ENCODE results near the gene TRPM3. TPM values are rescaled to one million over a fixed set of nuclear protein-coding genes. Genes with fewer than 3 reads are reported as not detected.

Gene TRPM3
- total RNA-seq, 2 experiments from 2014 or later = not detected

DNA sequence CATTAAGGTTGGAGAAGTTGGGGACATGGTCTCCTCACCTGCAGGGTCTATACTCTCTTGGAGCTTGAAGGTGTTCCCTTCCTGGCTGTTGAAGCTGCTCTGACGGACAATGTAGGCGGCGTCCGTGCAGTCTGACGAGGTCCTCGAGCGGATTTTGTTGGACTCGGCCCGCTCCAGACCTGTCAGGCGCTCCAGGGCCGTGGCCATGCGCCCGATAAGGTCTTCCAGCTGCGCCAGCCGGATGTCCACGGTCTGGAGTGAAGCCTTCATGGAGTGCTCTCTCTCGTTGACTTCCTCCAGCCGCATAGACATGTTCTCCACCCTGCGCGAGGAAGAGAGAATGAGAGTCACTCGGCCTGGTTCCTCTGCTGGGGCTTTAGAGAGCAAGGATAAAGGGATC is 584.3 kb downstream of the TRPM3 start:
- Histone ChIP-seq H3K27ac (ENCODE audit: low read depth in 1 of 2, low read length in 2 of 2) (no peak overlapping the region), H3K9me3 (ENCODE audit: control insufficient read depth in 1 of 2, insufficient read depth in 1 of 2, low read length in 2 of 2) (peaks cover 0 to 3% of the 10 kb centered on the region in 2 experiments), H3K4me1 (ENCODE audit: insufficient read depth, low read length) (no peaks in the 10 kb centered on the region), H3K36me3 (ENCODE audit: insufficient read depth, low read length) (no peaks in the 10 kb centered on the region), H3K27me3 (ENCODE audit: control insufficient read depth in 1 of 2, insufficient read depth in 2 of 2, low read length in 2 of 2) (no peaks in the 10 kb centered on the region), H3K4me3 (ENCODE audit: low read length) (no peak overlapping the region)
- TF ChIP-seq, protein P1, sequence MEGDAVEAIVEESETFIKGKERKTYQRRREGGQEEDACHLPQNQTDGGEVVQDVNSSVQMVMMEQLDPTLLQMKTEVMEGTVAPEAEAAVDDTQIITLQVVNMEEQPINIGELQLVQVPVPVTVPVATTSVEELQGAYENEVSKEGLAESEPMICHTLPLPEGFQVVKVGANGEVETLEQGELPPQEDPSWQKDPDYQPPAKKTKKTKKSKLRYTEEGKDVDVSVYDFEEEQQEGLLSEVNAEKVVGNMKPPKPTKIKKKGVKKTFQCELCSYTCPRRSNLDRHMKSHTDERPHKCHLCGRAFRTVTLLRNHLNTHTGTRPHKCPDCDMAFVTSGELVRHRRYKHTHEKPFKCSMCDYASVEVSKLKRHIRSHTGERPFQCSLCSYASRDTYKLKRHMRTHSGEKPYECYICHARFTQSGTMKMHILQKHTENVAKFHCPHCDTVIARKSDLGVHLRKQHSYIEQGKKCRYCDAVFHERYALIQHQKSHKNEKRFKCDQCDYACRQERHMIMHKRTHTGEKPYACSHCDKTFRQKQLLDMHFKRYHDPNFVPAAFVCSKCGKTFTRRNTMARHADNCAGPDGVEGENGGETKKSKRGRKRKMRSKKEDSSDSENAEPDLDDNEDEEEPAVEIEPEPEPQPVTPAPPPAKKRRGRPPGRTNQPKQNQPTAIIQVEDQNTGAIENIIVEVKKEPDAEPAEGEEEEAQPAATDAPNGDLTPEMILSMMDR (IDR thresholded peaks at IDR 0.05) = no peak
- ATAC-seq (ENCODE audit: poor library complexity) = no peak
- intact Hi-C loops (cut with DNase I, micrococcal nuclease) = no loop called here
- H3K4me1 Mint-ChIP-seq (ENCODE audit: low read depth) = peaks cover 12% of the 10 kb centered on the region
- ChIA-PET POLR2A (no interaction called here), CTCF (no interaction called here)
- no peaks in the 10 kb centered on the region for H3K9me3 Mint-ChIP-seq
- H3K27ac Mint-ChIP-seq = no peak overlapping the region
- no peaks in the 10 kb centered on the region for H3K36me3 Mint-ChIP-seq (ENCODE audit: low read depth)
- no peak for DNase-seq
- no peaks in the 10 kb centered on the region for H3K27me3 Mint-ChIP-seq
- H3K4me3 Mint-ChIP-seq = no peak overlapping the region

DNA sequence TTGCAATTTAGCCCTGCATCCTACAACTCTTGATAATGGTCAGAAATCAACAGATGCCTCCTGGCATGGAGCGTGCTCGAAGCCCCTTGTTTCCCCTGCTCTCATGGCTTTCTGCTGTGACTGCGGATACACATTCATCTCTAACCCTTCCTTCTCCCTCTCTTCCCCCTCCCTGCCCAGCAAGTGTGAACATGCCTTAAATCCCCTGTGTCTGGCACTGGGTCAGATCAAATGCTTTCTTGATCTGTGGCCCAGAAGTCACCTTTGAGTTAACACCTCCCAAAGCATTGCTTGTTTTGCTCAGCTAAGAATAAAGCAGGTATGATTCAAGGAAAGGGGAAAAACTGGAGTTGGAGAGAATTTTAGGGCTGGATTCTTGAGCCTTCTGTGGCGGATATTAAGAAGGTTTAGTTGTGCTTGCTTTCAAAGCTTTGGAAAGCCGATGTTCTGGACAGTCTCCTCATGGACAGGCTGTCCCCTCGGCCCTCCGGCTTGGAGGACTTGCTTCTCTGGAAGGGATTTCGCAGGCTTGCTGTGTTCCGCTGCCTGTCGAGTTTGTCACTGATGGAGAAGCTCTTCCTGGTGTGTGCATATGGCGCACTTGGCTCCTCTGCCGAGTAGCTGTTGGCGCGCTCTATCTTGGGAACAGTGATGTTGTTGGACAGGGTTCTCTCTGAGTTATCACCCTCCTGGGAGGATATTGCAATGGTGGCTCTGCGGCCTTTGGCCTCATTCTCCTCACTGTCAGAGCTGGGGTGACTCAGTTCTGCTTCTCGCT is 585.7 kb downstream of the TRPM3 start:
- Histone ChIP-seq H3K4me1 (ENCODE audit: insufficient read depth, low read length) (no peaks in the 10 kb centered on the region), H3K36me3 (ENCODE audit: insufficient read depth, low read length) (no peaks in the 10 kb centered on the region), H3K4me3 (ENCODE audit: low read length) (no peak overlapping the region), H3K9me3 (ENCODE audit: control insufficient read depth in 1 of 2, insufficient read depth in 1 of 2, low read length in 2 of 2) (peaks cover 0 to 3% of the 10 kb centered on the region in 2 experiments), H3K27me3 (ENCODE audit: control insufficient read depth in 1 of 2, insufficient read depth in 2 of 2, low read length in 2 of 2) (no peaks in the 10 kb centered on the region), H3K27ac (ENCODE audit: low read depth in 1 of 2, low read length in 2 of 2) (no peak overlapping the region)
- H3K27ac Mint-ChIP-seq = no peak overlapping the region
- no peak for ATAC-seq (ENCODE audit: poor library complexity)
- no peaks in the 10 kb centered on the region for H3K27me3 Mint-ChIP-seq
- H3K4me3 Mint-ChIP-seq = no peak overlapping the region
- H3K9me3 Mint-ChIP-seq = no peaks in the 10 kb centered on the region
- ChIA-PET POLR2A (no interaction called here), CTCF (no interaction called here)
- TF ChIP-seq, protein P1 (IDR thresholded peaks at IDR 0.05) = no peak
- DNase-seq = no peak
- no peaks in the 10 kb centered on the region for H3K36me3 Mint-ChIP-seq (ENCODE audit: low read depth)
- peaks cover 24% of the 10 kb centered on the region for H3K4me1 Mint-ChIP-seq (ENCODE audit: low read depth)
- intact Hi-C loops (cut with DNase I, micrococcal nuclease) = no loop called here

DNA sequence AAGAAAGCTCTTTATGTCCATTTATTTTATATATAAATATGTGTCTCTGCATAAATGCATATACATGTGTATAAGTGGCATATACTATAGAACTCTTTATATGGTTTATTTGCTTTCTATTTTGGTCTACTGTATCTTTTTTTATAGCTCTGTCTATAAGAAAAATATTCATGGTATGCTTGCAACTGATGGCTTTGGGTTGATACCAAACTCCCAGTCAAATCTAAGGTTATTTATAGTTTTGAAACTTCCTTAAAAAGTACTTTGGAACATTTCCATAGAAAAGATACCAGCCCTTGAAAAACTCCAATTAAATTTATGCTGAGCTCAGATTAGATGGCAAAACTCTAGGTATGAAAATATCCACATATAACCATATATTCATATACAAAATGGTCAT is 587.0 kb downstream of the TRPM3 start:
- H3K9me3 ChIP-seq (ENCODE audit: control insufficient read depth in 1 of 2, insufficient read depth in 1 of 2, low read length in 2 of 2) = peaks cover 0 to 3% of the 10 kb centered on the region in 2 experiments
- TF ChIP-seq, protein P1 (IDR thresholded peaks at IDR 0.05) = no peak
- Mint-ChIP-seq H3K27ac (no peak overlapping the region), H3K27me3 (no peaks in the 10 kb centered on the region), H3K4me3 (no peak overlapping the region), H3K4me1 (ENCODE audit: low read depth) (peaks cover 24% of the 10 kb centered on the region), H3K36me3 (ENCODE audit: low read depth) (no peaks in the 10 kb centered on the region), H3K9me3 (no peaks in the 10 kb centered on the region)
- ChIA-PET CTCF (no interaction called here), POLR2A (interaction anchor here (1.2 kb wide), 1 partner anchor 115 kb away, joined by 4 read pairs; no protein-coding TSS in a partner anchor)
- H3K4me3 ChIP-seq (ENCODE audit: low read length) = no peak overlapping the region
- intact Hi-C loops (cut with DNase I, micrococcal nuclease) = no loop called here
- no peak for ATAC-seq (ENCODE audit: poor library complexity)
- DNase-seq = no peak
- no peaks in the 10 kb centered on the region for H3K27me3 ChIP-seq (ENCODE audit: control insufficient read depth in 1 of 2, insufficient read depth in 2 of 2, low read length in 2 of 2)
- no peaks in the 10 kb centered on the region for H3K4me1 ChIP-seq (ENCODE audit: insufficient read depth, low read length)
- H3K27ac ChIP-seq (ENCODE audit: low read depth in 1 of 2, low read length in 2 of 2) = no peak overlapping the region
- no peaks in the 10 kb centered on the region for H3K36me3 ChIP-seq (ENCODE audit: insufficient read depth, low read length)

Data from CD4-positive, alpha-beta T cell (primary cell).